OCI-LY7 (cell line): ENCODE results near the gene UPB1. TPM values are rescaled to one million over a fixed set of nuclear protein-coding genes. Genes with fewer than 3 reads are reported as not detected.

Source experiments
- BruUV-seq: library from RNA; stranded (reverse); fragments of 400-500 nt; replicated peaks from 2 replicates; lab custom pipeline; 2021; lab: Mats Ljungman, UMichigan
- CTCF ChIA-PET: fragments of 300-600 bp; sonication (Branson Sonifier 250); formaldehyde crosslinking; loops from one replicate; lab custom pipeline; 2022; ENCODE audit warnings: antibody characterized with exemption; ENCODE audit not compliant: unreplicated experiment; lab: Charles Lee
- POLR2A ChIA-PET: fragments of 300-600 bp; sonication (Branson Sonifier 250); formaldehyde crosslinking; loops from one replicate; lab custom pipeline; 2022; ENCODE audit warnings: antibody characterized with exemption; lab: Charles Lee
- DNase-seq: peaks from one replicate; pipeline ENCODE4 v3.0.0-alpha.2; 2015; ENCODE audit warnings: low spot score
- H2AFZ ChIP-seq: fragments of 200-600 bp; sonication (generic), shearing (Covaris generic); 2 replicates; pipeline ENCODE4 v1.6.1; 2014; ENCODE audit warnings: mild to moderate bottlenecking, antibody characterized with exemption, low read length, moderate library complexity
- H3K27ac ChIP-seq: fragments of 200-600 bp; sonication (generic); 2 replicates; pipeline ENCODE4 v1.5.1; 2014; ENCODE audit warnings: mixed run types, low read depth, mild to moderate bottlenecking, moderate library complexity, low read length, inconsistent platforms; ENCODE audit not compliant: poor library complexity, severe bottlenecking
- H3K36me3 ChIP-seq: fragments of 200-600 bp; sonication (generic); 2 replicates; pipeline ENCODE4 v1.6.1; 2014; ENCODE audit warnings: mild to moderate bottlenecking, antibody characterized with exemption, low read length, moderate library complexity, mixed read lengths; ENCODE audit not compliant: insufficient read depth
- H3K4me1 ChIP-seq: fragments of 200-600 bp; sonication (generic); 2 replicates; pipeline ENCODE4 v1.5.1; 2014; ENCODE audit warnings: mild to moderate bottlenecking, low read length; ENCODE audit not compliant: insufficient read depth, poor library complexity, severe bottlenecking
- H3K4me2 ChIP-seq: fragments of 200-600 bp; sonication (generic); 2 replicates; pipeline ENCODE4 v1.6.1; 2014; ENCODE audit warnings: mild to moderate bottlenecking, low read length
- H3K4me3 ChIP-seq: fragments of 200-600 bp; sonication (generic); 2 replicates; pipeline ENCODE4 v1.5.1; 2014; ENCODE audit warnings: mild to moderate bottlenecking, low read depth, low read length; ENCODE audit not compliant: poor library complexity, severe bottlenecking
- H3K79me2 ChIP-seq: fragments of 200-600 bp; sonication (generic); 2 replicates; pipeline ENCODE4 v1.6.1; 2016; ENCODE audit warnings: low read depth, mild to moderate bottlenecking, low read length, moderate library complexity, mixed read lengths; ENCODE audit not compliant: insufficient read depth
- H3K9me2 ChIP-seq: fragments of 200-600 bp; sonication (generic); 2 replicates; pipeline ENCODE4 v1.6.1; 2016; ENCODE audit warnings: mild to moderate bottlenecking, low read length, mixed read lengths; ENCODE audit not compliant: insufficient read depth
- H3K9me3 ChIP-seq: fragments of 200-600 bp; sonication (generic); 2 replicates; pipeline ENCODE4 v1.6.1; 2014; ENCODE audit warnings: mild to moderate bottlenecking, mixed run types, low read length, mixed read lengths
- H4K20me1 ChIP-seq: fragments of 200-600 bp; sonication (generic); 2 replicates; pipeline ENCODE4 v1.6.1; 2014; ENCODE audit warnings: mild to moderate bottlenecking, antibody characterized with exemption, low read length, moderate library complexity, mixed read lengths; ENCODE audit not compliant: insufficient read depth
- CTCF ChIP-seq: fragments of 200-600 bp; sonication (generic); conservative IDR thresholded peaks from 2 replicates; pipeline ENCODE4 v1.5.1; 2014; ENCODE audit warnings: mild to moderate bottlenecking, antibody characterized with exemption, low read length, moderate library complexity, mixed read lengths
- EZH2phosphoT487 ChIP-seq: fragments of 200-600 bp; sonication (generic); IDR thresholded peaks from 2 replicates; pipeline ENCODE4 v1.6.1; 2018; ENCODE audit warnings: low read depth, borderline replicate concordance, mild to moderate bottlenecking, mixed run types, antibody characterized with exemption, low read length, moderate library complexity, mixed read lengths
- intact Hi-C: fragments of 100-400 bp; cut with micrococcal nuclease; formaldehyde crosslinking; loops from one replicate; pipeline ENCODE4 v1.10.0; 2022; ENCODE audit not compliant: unreplicated experiment
- total RNA-seq, 2 experiments: library from RNA; depleted of rRNA in 1 of 2; stranded (reverse); fragments of >200 nt in 1 of 2; shearing (Covaris generic) in 1 of 2; gene quantifications; 2 replicates each; pipeline ENCODE4 v1.2.3, GENCODE V29; 2014 to 2022

The UPB1 gene
- total RNA-seq, 2 experiments from 2014 or later, result 0.69 to 0.70 TPM

GRCh38 chr22:24499706-24500276 lies 4.7 kb downstream of the UPB1 start:
- Histone ChIP-seq H3K4me3 (no peak overlapping the region), H3K36me3 (no peaks in the 10 kb centered on the region), H2AFZ (no peak overlapping the region), H3K9me2 (no peaks in the 10 kb centered on the region), H3K27ac (no peak overlapping the region), H3K4me1 (peaks cover 13% of the 10 kb centered on the region), H3K4me2 (no peak overlapping the region), H3K79me2 (no peaks in the 10 kb centered on the region), H3K9me3 (no peaks in the 10 kb centered on the region), H4K20me1 (no peaks in the 10 kb centered on the region)
- TF ChIP-seq CTCF, result no peak
- TF ChIP-seq EZH2phosphoT487, result no peak
- BruUV-seq, result no TSS peak
- no peak for DNase-seq
- ChIA-PET POLR2A (interaction anchor here (1.2 kb wide), 1 partner anchor 13 kb away, joined by 3 read pairs; no protein-coding TSS in a partner anchor), CTCF (no interaction called here)
- intact Hi-C loops, result no loop called here

GRCh38 chr22:24500277-24500820 lies 5.2 kb downstream of the UPB1 start:
- Histone ChIP-seq H4K20me1 (no peaks in the 10 kb centered on the region), H3K79me2 (no peaks in the 10 kb centered on the region), H3K9me2 (no peaks in the 10 kb centered on the region), H3K4me1 (peaks cover 13% of the 10 kb centered on the region), H3K27ac (no peak overlapping the region), H2AFZ (no peak overlapping the region), H3K36me3 (no peaks in the 10 kb centered on the region), H3K9me3 (no peaks in the 10 kb centered on the region), H3K4me2 (no peak overlapping the region), H3K4me3 (no peak overlapping the region)
- DNase-seq, result no peak
- ChIA-PET CTCF (no interaction called here), POLR2A (interaction anchor here (1.2 to 1.4 kb wide), 2 partner anchors 13 to 65 kb away, joined by 3 read pairs; no protein-coding TSS in a partner anchor)
- BruUV-seq, result no TSS peak
- TF ChIP-seq EZH2phosphoT487 (no peak), CTCF (no peak)
- intact Hi-C loops, result no loop called here

GRCh38 chr22:24501301-24502005 lies 6.3 kb downstream of the UPB1 start:
- CTCF ChIA-PET, result no interaction called here
- no peak overlapping the region for H3K4me3 ChIP-seq
- BruUV-seq, result no TSS peak
- H3K9me2 ChIP-seq, result no peaks in the 10 kb centered on the region
- H2AFZ ChIP-seq, result no peak overlapping the region
- intact Hi-C loops, result no loop called here
- no peaks in the 10 kb centered on the region for H4K20me1 ChIP-seq
- H3K79me2 ChIP-seq, result no peaks in the 10 kb centered on the region
- H3K9me3 ChIP-seq, result no peaks in the 10 kb centered on the region
- DNase-seq, result no peak
- TF ChIP-seq CTCF (no peak), EZH2phosphoT487 (no peak)
- no peaks in the 10 kb centered on the region for H3K36me3 ChIP-seq
- no peak overlapping the region for H3K27ac ChIP-seq
- POLR2A ChIA-PET, result interaction anchor here (1.4 kb wide), 1 partner anchor 66 kb away, joined by 3 read pairs; no protein-coding TSS in a partner anchor
- peaks cover 15% of the 10 kb centered on the region for H3K4me1 ChIP-seq
- H3K4me2 ChIP-seq, result no peak overlapping the region
